Measurements from ENCODE around the gene CUL2.

- TF ChIP-seq CTCF (IDR thresholded peaks at IDR 0.05) (no peak), EZH2 (IDR thresholded peaks at IDR 0.05; ENCODE audit: borderline replicate concordance, insufficient read depth, low read depth, low read length, poor library complexity, severe bottlenecking) (no peak)
Measured at GRCh38 chr10:34966451-34966850, 123.7 kb downstream of the CUL2 start.

Measured in B cell (primary cell).